HCT116 (cell line): Measurements from ENCODE around the gene CDA. TPM values are rescaled to one million over a fixed set of nuclear protein-coding genes. Genes with fewer than 3 reads are reported as not detected.

ENCODE experiments used
- ATAC-seq: fragments of 200-7000 bp; cut with Tn5 transposase; 2 replicates; pipeline ENCODE4 v1.9.1; 2020; ENCODE audit warnings: mild to moderate bottlenecking, moderate library complexity
- BruUV-seq: library from RNA; stranded (reverse); fragments of 400-500 nt; replicated peaks from 2 replicates; lab custom pipeline; 2021; lab: Mats Ljungman, UMichigan
- CTCF ChIA-PET: fragments of 300-600 bp; sonication (Branson Sonifier 250); formaldehyde crosslinking; loops from one replicate; lab custom pipeline; 2021; ENCODE audit warnings: antibody characterized with exemption; lab: Charles Lee
- POLR2A ChIA-PET: fragments of 300-600, 350-600 bp; sonication (Branson Sonifier 250); formaldehyde crosslinking; loops from one replicate; lab custom pipeline; 2021; ENCODE audit warnings: antibody characterized with exemption; lab: Charles Lee
- RAD21 ChIA-PET, 2 experiments: fragments of 300-600 bp; sonication (Branson Sonifier 250); formaldehyde crosslinking; loops; one replicate each; lab custom pipeline; 2023; ENCODE audit warnings: low total read pairs in 2 of 2; ENCODE audit not compliant: uncharacterized antibody in 2 of 2, unreplicated experiment in 2 of 2, low non-redundant PET in 1 of 2; lab: Charles Lee
- DNase-seq: peaks from one replicate; pipeline ENCODE4 v3.0.0-alpha.2; 2010; ENCODE audit warnings: low read depth, low spot score
- H2AFZ ChIP-seq: fragments of 200-600 bp; shearing (Covaris generic), sonication (generic); 2 replicates; pipeline ENCODE4 v1.6.1; 2017; ENCODE audit warnings: low read depth, mixed run types, mixed read lengths, antibody characterized with exemption, low read length; ENCODE audit not compliant: poor library complexity, severe bottlenecking
- H3K27ac ChIP-seq: 2 replicates; pipeline ENCODE4 v1.5.1; 2012; ENCODE audit warnings: low read depth, low read length
- H3K27me3 ChIP-seq: fragments of 200-600 bp; sonication (generic); 2 replicates; pipeline ENCODE4 v1.6.1; 2016; ENCODE audit warnings: mixed run types, low read length, mixed read lengths; ENCODE audit not compliant: insufficient read depth
- H3K36me3 ChIP-seq, 2 experiments: fragments of 200-500 bp in 1 of 2; fragments of 200-600 bp in 1 of 2; sonication (Bioruptor generic) in 1 of 2; sonication (generic) in 1 of 2; 2 replicates each; pipeline versions ENCODE4 v1.5.1 to v1.6.1; 2014 to 2016; ENCODE audit warnings: low read length in 2 of 2, inconsistent platforms in 1 of 2, mixed read lengths in 1 of 2, mixed run types in 1 of 2; ENCODE audit not compliant: insufficient read depth in 2 of 2, control insufficient read depth in 1 of 2
- H3K4me1 ChIP-seq, 2 experiments: fragments of 200-600 bp in 1 of 2; sonication (generic) in 1 of 2; 2 replicates each; pipeline versions ENCODE4 v1.5.1 to v1.6.1; 2012 to 2017; ENCODE audit warnings: low read length in 2 of 2, inconsistent platforms in 1 of 2, mild to moderate bottlenecking in 1 of 2, mixed read lengths in 1 of 2, mixed run types in 1 of 2, moderate library complexity in 1 of 2; ENCODE audit not compliant: insufficient read depth in 2 of 2, control insufficient read depth in 1 of 2
- H3K4me2 ChIP-seq: fragments of 200-600 bp; sonication (generic); 2 replicates; pipeline ENCODE4 v1.6.1; 2017; ENCODE audit warnings: mixed run types, low read length, mixed read lengths
- H3K4me3 ChIP-seq, 2 experiments: fragments of 200-600 bp in 1 of 2; sonication (generic) in 1 of 2; replicated peaks in 1 of 2; 2 replicates each; pipeline ENCODE4 v1.5.1; 2011 to 2016; ENCODE audit warnings: low read length in 2 of 2, control low read depth in 1 of 2, low read depth in 1 of 2, mild to moderate bottlenecking in 1 of 2, mixed read lengths in 1 of 2, mixed run types in 1 of 2
- H3K79me2 ChIP-seq: fragments of 200-600 bp; sonication (generic); 2 replicates; pipeline ENCODE4 v1.6.1; 2017; ENCODE audit warnings: mild to moderate bottlenecking, mixed run types, low read length, moderate library complexity, mixed read lengths; ENCODE audit not compliant: insufficient read depth
- H3K9ac ChIP-seq: fragments of 200-600 bp; sonication (generic); 2 replicates; pipeline ENCODE4 v1.6.1; 2016; ENCODE audit warnings: low read length, mixed read lengths
- H3K9me2 ChIP-seq: fragments of 200-600 bp; sonication (generic), shearing (Covaris generic); 2 replicates; pipeline ENCODE4 v1.6.1; 2017; ENCODE audit warnings: mixed run types, mild to moderate bottlenecking, moderate library complexity; ENCODE audit not compliant: insufficient read depth
- H3K9me3 ChIP-seq, 2 experiments: fragments of 200-500 bp in 1 of 2; fragments of 200-600 bp in 1 of 2; sonication (Bioruptor generic) in 1 of 2; sonication (generic) in 1 of 2; 2 replicates each; pipeline ENCODE4 v1.6.1; 2014 to 2017; ENCODE audit warnings: low read length in 2 of 2, mixed read lengths in 2 of 2, inconsistent platforms in 1 of 2, low read depth in 1 of 2, mild to moderate bottlenecking in 1 of 2, mixed run types in 1 of 2, moderate library complexity in 1 of 2; ENCODE audit not compliant: control insufficient read depth in 1 of 2, insufficient read depth in 1 of 2
- H4K20me1 ChIP-seq: fragments of 200-600 bp; sonication (generic), shearing (Covaris generic); 2 replicates; pipeline ENCODE4 v1.6.1; 2017; ENCODE audit warnings: mixed run types, mild to moderate bottlenecking, moderate library complexity; ENCODE audit not compliant: insufficient read depth
- ATF3 ChIP-seq: IDR thresholded peaks from 2 replicates; pipeline ENCODE4 v1.6.1; 2012
- CBX3 ChIP-seq: IDR thresholded peaks from 2 replicates; pipeline ENCODE4 v1.6.1; 2012; ENCODE audit warnings: low read depth
- CEBPB ChIP-seq: IDR thresholded peaks from 2 replicates; pipeline ENCODE4 v1.6.1; 2012; ENCODE audit warnings: low read depth
- EGR1 ChIP-seq: IDR thresholded peaks from 2 replicates; pipeline ENCODE4 v1.6.1; 2012; ENCODE audit warnings: low read depth
- EZH2 ChIP-seq: fragments of 200-600 bp; sonication (generic); IDR thresholded peaks from 2 replicates; pipeline ENCODE4 v1.6.1; 2017; ENCODE audit warnings: antibody characterized with exemption, mixed run types
- EZH2phosphoT487 ChIP-seq: fragments of 200-600 bp; IDR thresholded peaks from 2 replicates; pipeline ENCODE4 v1.6.1; 2018; ENCODE audit warnings: antibody characterized with exemption, borderline replicate concordance
- FOSL1 ChIP-seq: IDR thresholded peaks from 2 replicates; pipeline ENCODE4 v1.6.1; 2012; ENCODE audit warnings: low read depth
- JUND ChIP-seq: IDR thresholded peaks from 2 replicates; pipeline ENCODE4 v1.6.1; 2012
- POLR2AphosphoS5 ChIP-seq: IDR thresholded peaks from 2 replicates; pipeline ENCODE4 v1.6.1; 2011; ENCODE audit warnings: mild to moderate bottlenecking, low read depth, low read length, moderate library complexity
- RAD21 ChIP-seq: IDR thresholded peaks from 2 replicates; pipeline ENCODE4 v1.6.1; 2012; ENCODE audit warnings: low read depth, mild to moderate bottlenecking
- SP1 ChIP-seq: IDR thresholded peaks from 2 replicates; pipeline ENCODE4 v1.6.1; 2012; ENCODE audit warnings: low read depth
- SRF ChIP-seq: IDR thresholded peaks from 2 replicates; pipeline ENCODE4 v1.6.1; 2012; ENCODE audit warnings: low read depth
- TCF7L2 ChIP-seq: IDR thresholded peaks from 2 replicates; pipeline ENCODE4 v1.7.0; 2011; ENCODE audit warnings: borderline replicate concordance, inconsistent platforms; ENCODE audit not compliant: insufficient read depth, insufficient read length; ENCODE audit errors: extremely low read depth
- ZBTB33 ChIP-seq: IDR thresholded peaks from 2 replicates; pipeline ENCODE4 v1.6.1; 2011; ENCODE audit warnings: mild to moderate bottlenecking, low read length, moderate library complexity; ENCODE audit not compliant: insufficient replicate concordance; ENCODE audit errors: extremely low read depth
- ZFX ChIP-seq: fragments of 450-650 bp; IDR thresholded peaks from 2 replicates; pipeline ENCODE4 v1.6.1; 2017
- intact Hi-C: fragments of 100-400 bp; cut with micrococcal nuclease; formaldehyde crosslinking; loops from 2 replicates; pipeline ENCODE4 v1.10.0; 2022
- total RNA-seq: library from RNA; stranded (reverse); gene quantifications from one replicate; pipeline ENCODE4 v1.2.1, GENCODE V29; 2021; ENCODE audit not compliant: unreplicated experiment
- TF ChIP-seq, protein P1 (sequence below): IDR thresholded peaks from 2 replicates; pipeline ENCODE4 v1.6.1; 2012
- TF ChIP-seq, protein P2 (sequence below), 3 experiments: fragments of 200-600 bp in 1 of 3; sonication (generic) in 1 of 3; IDR thresholded peaks in 2 of 3; conservative IDR thresholded peaks in 1 of 3; 2 replicates each; pipeline ENCODE4 v1.5.1; 2012 to 2017; ENCODE audit warnings: low read depth in 2 of 3, low read length in 2 of 3, antibody characterized with exemption in 1 of 3, borderline replicate concordance in 1 of 3, control low read depth in 1 of 3, mild to moderate bottlenecking in 1 of 3, mixed read lengths in 1 of 3, mixed run types in 1 of 3, moderate library complexity in 1 of 3; ENCODE audit not compliant: insufficient read depth in 1 of 3
- TF ChIP-seq, protein P3 (sequence below): IDR thresholded peaks from 2 replicates; pipeline ENCODE4 v1.6.1; 2012; ENCODE audit warnings: low read depth

Gene CDA
- total RNA-seq, 1 experiment from 2014 or later = 28.6 TPM

DNA sequence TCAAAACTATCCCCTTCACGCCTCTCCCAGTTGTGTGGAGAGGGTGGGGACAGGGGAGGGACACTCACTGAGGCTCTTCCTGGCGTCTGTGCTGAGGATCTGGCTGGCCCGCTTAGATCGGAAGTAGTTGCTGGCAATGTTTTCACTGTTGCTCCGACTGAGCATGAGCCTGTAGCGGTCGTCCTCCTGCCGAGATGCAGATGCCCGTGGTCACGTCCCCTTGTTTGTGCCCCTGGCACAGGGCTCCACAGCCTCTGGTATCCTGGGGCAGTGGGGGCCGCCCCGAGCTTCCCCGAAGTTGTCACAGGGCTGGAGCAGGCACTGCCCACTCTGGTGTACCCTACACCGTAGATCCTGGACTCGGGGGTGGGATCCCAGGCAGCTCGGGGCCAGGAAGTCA is 77.2 kb downstream of the CDA start:
- Histone ChIP-seq H3K4me3 (no peak overlapping the region), H2AFZ (no peak overlapping the region), H3K36me3 (no peaks in the 10 kb centered on the region), H3K4me2 (no peak overlapping the region), H4K20me1 (no peaks in the 10 kb centered on the region), H3K79me2 (peaks cover 1% of the 10 kb centered on the region; the same call in 1 of the 2 replicates), H3K9me2 (no peaks in the 10 kb centered on the region), H3K27ac (no peak overlapping the region), H3K9me3 (no peaks in the 10 kb centered on the region), H3K27me3 (no peaks in the 10 kb centered on the region), H3K4me1 (peaks cover 2 to 9% of the 10 kb centered on the region in 2 experiments; a peak in 1 of 4 replicates), H3K9ac (no peak overlapping the region)
- RAD21 ChIA-PET = interaction anchor here in 1 of 2 experiments (0.6 kb wide), 1 partner anchor 146 kb away, joined by 6 read pairs; no protein-coding TSS in a partner anchor
- CTCF ChIA-PET = interaction anchor here (1.1 kb wide), 1 partner anchor 12 kb away, joined by 3 read pairs; no protein-coding TSS in a partner anchor
- no peak for DNase-seq
- POLR2A ChIA-PET = interaction anchor here (0.6 kb wide), 1 partner anchor 337 kb away, joined by 3 read pairs; no protein-coding TSS in a partner anchor
- intact Hi-C loops = no loop called here
- no peak for ATAC-seq
- TF ChIP-seq SRF (no peak), ZBTB33 (no peak), EZH2 (no peak), POLR2AphosphoS5 (no peak), CBX3 (no peak), ATF3 (no peak), CEBPB (no peak), SP1 (no peak), TCF7L2 (no peak), RAD21 (no peak), EZH2phosphoT487 (no peak), EGR1 (no peak), ZFX (no peak), JUND (no peak), FOSL1 (no peak)
- TF ChIP-seq, protein P1, sequence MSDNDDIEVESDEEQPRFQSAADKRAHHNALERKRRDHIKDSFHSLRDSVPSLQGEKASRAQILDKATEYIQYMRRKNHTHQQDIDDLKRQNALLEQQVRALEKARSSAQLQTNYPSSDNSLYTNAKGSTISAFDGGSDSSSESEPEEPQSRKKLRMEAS = no peak
- TF ChIP-seq, protein P2, sequence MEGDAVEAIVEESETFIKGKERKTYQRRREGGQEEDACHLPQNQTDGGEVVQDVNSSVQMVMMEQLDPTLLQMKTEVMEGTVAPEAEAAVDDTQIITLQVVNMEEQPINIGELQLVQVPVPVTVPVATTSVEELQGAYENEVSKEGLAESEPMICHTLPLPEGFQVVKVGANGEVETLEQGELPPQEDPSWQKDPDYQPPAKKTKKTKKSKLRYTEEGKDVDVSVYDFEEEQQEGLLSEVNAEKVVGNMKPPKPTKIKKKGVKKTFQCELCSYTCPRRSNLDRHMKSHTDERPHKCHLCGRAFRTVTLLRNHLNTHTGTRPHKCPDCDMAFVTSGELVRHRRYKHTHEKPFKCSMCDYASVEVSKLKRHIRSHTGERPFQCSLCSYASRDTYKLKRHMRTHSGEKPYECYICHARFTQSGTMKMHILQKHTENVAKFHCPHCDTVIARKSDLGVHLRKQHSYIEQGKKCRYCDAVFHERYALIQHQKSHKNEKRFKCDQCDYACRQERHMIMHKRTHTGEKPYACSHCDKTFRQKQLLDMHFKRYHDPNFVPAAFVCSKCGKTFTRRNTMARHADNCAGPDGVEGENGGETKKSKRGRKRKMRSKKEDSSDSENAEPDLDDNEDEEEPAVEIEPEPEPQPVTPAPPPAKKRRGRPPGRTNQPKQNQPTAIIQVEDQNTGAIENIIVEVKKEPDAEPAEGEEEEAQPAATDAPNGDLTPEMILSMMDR (IDR thresholded peaks at IDR 0.05 in 2 of 3, conservative IDR thresholded peaks at IDR 0.05 in 1 of 3; ENCODE audit: borderline replicate concordance in 1 of 3, insufficient read depth in 1 of 3, low read depth in 2 of 3, low read length in 2 of 3) = no peak
- TF ChIP-seq, protein P3, sequence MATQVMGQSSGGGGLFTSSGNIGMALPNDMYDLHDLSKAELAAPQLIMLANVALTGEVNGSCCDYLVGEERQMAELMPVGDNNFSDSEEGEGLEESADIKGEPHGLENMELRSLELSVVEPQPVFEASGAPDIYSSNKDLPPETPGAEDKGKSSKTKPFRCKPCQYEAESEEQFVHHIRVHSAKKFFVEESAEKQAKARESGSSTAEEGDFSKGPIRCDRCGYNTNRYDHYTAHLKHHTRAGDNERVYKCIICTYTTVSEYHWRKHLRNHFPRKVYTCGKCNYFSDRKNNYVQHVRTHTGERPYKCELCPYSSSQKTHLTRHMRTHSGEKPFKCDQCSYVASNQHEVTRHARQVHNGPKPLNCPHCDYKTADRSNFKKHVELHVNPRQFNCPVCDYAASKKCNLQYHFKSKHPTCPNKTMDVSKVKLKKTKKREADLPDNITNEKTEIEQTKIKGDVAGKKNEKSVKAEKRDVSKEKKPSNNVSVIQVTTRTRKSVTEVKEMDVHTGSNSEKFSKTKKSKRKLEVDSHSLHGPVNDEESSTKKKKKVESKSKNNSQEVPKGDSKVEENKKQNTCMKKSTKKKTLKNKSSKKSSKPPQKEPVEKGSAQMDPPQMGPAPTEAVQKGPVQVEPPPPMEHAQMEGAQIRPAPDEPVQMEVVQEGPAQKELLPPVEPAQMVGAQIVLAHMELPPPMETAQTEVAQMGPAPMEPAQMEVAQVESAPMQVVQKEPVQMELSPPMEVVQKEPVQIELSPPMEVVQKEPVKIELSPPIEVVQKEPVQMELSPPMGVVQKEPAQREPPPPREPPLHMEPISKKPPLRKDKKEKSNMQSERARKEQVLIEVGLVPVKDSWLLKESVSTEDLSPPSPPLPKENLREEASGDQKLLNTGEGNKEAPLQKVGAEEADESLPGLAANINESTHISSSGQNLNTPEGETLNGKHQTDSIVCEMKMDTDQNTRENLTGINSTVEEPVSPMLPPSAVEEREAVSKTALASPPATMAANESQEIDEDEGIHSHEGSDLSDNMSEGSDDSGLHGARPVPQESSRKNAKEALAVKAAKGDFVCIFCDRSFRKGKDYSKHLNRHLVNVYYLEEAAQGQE = no peak
- BruUV-seq = no TSS peak
